Epithelial cell of proximal tubule (primary cell): ENCODE results near the gene HOATZ. TPM values are rescaled to one million over a fixed set of nuclear protein-coding genes. Genes with fewer than 3 reads are reported as not detected.

ENCODE experiments used
- DNase-seq: peaks from one replicate; pipeline ENCODE4 v3.0.0-alpha.2; 2011; ENCODE audit warnings: low read depth
- H3K4me3 ChIP-seq: 2 replicates; pipeline ENCODE4 v1.5.1; 2011; ENCODE audit warnings: low read depth, mild to moderate bottlenecking, low read length
- total RNA-seq: library from RNA; depleted of rRNA; stranded (reverse); fragments of >200 nt; gene quantifications from 2 replicates; pipeline ENCODE4 v1.2.3, GENCODE V29; 2015
- TF ChIP-seq, protein P1 (sequence below): conservative IDR thresholded peaks from 2 replicates; pipeline ENCODE4 v1.5.1; 2012; ENCODE audit warnings: low read depth, mild to moderate bottlenecking, low read length

The HOATZ gene
- total RNA-seq, 1 donor from 2014 or later, result not detected

DNA sequence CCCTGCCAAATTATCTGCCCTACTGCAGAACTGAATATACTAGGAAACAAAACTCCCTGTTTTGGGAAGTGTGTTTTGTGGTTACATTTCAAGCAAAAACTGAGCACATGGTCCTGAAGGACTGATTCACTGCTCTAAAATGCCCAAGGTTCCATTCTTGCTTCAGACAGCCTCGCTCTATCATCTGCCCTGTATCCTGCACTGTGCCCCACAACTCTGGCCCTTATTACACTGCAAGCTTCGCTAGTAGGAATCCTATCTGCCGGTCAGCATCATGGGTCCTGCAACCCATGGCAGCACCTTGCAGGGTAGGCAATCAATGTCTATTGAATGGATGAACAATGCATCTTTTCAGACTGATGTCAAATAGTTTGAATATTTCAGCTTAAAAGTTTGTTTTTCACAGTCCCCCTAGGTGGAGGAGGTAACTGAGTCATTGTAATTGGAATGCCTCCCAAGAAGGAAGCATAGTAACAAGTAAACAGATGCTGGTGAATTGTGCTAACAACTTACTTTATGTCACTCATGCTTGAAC lies 47.3 kb downstream of the HOATZ start:
- TF ChIP-seq, protein P1, sequence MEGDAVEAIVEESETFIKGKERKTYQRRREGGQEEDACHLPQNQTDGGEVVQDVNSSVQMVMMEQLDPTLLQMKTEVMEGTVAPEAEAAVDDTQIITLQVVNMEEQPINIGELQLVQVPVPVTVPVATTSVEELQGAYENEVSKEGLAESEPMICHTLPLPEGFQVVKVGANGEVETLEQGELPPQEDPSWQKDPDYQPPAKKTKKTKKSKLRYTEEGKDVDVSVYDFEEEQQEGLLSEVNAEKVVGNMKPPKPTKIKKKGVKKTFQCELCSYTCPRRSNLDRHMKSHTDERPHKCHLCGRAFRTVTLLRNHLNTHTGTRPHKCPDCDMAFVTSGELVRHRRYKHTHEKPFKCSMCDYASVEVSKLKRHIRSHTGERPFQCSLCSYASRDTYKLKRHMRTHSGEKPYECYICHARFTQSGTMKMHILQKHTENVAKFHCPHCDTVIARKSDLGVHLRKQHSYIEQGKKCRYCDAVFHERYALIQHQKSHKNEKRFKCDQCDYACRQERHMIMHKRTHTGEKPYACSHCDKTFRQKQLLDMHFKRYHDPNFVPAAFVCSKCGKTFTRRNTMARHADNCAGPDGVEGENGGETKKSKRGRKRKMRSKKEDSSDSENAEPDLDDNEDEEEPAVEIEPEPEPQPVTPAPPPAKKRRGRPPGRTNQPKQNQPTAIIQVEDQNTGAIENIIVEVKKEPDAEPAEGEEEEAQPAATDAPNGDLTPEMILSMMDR, result no peak

DNA sequence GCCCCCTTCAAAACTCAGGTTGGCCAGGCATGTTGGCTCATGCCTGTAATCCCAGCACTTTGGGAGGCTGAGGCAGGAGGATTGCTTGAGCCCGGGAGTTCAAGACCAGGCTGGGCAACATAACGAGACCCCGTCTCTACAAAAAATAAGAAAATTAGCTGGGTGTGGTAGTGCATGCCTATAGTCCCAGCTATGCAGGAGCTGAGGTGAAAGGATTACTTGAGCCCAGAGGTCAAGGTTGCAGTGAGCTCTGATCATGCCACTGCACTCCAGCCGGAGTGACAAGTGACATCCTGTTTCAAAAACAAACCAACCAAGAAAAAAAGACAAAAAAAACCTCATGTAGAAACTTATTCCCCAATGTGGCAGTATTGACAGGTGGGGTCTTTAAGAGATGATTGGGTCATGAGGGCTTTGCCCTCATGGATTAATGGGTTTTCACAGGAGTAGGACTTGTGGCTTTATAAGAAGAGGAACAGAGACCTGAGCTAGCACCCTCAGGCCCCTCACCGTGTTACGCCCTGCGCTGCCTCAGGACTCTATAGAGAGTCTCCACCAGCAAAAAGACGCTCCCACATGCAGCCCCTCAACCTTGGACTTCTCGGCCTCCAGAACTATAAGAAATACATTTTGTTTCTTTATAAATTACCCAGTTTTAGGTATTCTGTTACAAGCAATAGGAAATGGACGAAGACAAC lies 48.3 kb downstream of the HOATZ start:
- H3K4me3 ChIP-seq, result no peak overlapping the region
- no peak for DNase-seq
- TF ChIP-seq, protein P1, result no peak

More for the DNA sequence above, 47.3 kb downstream of the HOATZ start:
- DNase-seq, result peak; percentile 80
- no peak overlapping the region for H3K4me3 ChIP-seq

DNA sequence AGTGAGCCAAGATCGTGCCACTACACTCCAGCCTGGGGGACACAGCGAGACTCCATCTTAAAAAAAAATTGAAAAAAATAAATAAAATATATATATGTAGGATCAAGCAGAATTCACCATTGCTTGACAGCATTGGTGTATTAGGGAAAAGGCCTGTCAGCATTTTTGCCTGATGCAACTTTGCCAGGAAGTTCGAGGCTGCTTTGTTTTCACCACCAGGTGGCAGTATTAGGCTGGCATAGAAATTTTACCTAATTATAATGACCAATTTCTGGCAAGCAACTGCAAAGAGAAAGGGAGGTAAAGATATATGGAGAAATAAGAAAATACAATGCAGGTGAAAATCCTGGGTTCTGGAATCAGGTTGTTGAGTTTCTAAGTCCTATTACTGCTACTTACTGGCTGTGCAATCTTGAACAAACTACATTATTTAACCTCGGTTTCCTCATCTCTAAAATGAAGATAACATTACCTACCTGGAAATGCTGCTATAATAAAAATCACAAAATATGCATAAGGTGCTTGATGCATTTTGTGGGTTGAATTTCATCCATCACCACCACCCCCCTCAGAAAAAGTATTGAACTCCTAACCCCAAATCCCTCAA lies 50.6 kb downstream of the HOATZ start:
- DNase-seq, result peak; percentile 35
- TF ChIP-seq, protein P1, result peak; percentile 90
- H3K4me3 ChIP-seq, result no peak overlapping the region

DNA sequence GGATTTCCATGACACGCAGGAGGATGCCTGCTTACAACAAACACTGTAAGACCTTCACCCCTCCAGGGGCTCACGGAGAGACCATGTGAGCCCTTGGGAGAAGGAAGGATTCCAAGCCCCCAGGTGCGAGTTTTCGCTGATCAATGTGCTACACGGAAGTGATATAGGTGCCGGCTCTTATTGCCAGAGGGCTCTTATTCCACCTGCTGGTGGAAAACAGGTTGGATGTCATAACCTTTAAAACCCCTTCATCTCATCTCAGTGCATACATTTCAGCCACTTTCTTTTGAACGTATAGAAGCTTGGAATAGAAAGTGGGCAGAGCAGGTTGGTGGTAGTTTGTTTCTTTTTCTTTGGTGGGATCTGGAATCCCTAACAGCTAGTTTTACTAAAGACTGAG lies 51.7 kb downstream of the HOATZ start:
- DNase-seq, result no peak
- TF ChIP-seq, protein P1, result no peak
- H3K4me3 ChIP-seq, result no peak overlapping the region

DNA sequence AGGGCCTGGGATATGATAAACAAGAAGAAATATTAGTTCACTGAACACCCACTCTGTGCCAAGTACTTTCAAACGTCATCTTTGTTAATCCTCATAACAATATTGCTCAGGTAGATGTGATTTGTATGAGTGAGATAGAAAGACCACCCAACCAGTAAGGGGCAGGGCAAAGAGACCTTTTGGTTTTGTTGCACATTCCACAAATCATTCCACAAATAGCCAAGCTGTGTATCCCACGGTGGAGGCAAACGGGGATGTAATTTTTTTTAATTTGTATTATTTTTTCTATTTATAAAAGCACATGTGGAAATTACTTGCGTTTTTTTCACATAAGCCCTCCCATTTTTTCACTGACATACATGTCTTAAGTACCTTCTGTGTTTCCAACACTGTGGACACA lies 54.9 kb downstream of the HOATZ start:
- DNase-seq, result no peak
- TF ChIP-seq, protein P1, result no peak
- no peak overlapping the region for H3K4me3 ChIP-seq

DNA sequence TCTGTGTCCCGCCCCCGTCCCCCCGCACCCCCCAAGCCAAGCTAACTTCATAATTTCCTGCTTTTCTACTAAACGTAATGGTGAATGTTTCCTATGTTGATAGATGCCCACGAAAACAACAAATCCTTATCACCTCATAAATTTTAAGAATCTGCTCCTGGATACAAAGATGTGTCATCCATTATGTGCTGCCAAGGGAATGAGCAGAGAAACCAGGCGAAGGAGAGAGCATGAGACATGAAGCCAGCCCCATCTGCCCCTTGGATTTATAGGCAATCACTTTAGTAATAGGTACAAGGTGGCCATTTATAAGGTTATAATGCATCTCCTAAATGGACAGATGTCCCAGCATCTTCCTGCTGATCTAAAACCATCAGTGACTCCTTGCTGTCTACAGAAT lies 56.2 kb downstream of the HOATZ start:
- H3K4me3 ChIP-seq, result no peak overlapping the region
- TF ChIP-seq, protein P1, result no peak
- no peak for DNase-seq
